HG03095 (cell line): ENCODE results near the gene PALLD.

Experiments used
- ATAC-seq: cut with Tn5 transposase; IDR thresholded peaks from one replicate; pipeline ENCODE4 v1.9.1; 2021; ENCODE audit warnings: moderate library complexity; ENCODE audit not compliant: unreplicated experiment

Gene PALLD

DNA sequence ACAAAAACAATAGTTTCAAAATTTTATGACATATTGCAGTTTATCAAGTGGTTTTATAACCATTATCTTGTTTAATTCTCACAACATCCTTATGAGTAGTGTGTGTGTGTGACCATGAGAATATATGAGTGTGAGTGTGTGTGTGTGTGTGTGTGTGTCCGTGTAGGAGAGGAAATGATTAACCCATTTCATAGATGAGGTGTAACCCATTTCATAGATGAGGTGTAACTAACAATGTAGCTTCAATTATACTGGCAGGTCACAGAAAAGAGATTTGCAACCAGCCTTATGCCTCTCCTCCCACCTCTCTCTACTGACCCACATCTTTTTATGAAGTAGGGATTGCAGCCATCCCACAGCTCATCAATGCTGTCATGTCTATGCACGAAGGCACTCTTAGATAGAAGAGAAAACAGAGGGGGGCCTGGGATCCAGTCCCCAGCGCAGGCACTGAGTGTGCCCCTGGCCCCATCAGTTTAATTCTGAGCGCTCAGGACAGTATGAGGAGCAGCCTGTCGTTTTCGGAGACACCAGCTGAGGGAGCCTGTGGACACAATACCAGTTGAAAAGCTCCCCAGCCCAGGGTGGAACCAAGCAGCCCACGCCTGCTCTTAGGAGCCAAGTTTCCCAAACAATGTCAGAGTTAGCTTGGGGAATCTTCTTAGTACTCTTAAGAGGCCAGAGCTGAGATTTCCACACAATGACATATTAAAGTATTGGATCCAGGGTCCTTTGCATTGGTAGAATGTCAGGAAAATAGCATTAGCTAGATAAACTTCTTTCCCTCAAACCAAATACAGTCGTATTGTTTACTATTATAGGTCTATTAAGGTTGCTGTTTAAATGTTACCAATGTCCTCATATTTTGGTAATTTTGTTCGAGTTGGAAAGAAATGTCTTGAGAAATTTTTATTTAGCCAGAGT, 88.6 kb downstream of the PALLD start:
- ATAC-seq, result peak; percentile 77

DNA sequence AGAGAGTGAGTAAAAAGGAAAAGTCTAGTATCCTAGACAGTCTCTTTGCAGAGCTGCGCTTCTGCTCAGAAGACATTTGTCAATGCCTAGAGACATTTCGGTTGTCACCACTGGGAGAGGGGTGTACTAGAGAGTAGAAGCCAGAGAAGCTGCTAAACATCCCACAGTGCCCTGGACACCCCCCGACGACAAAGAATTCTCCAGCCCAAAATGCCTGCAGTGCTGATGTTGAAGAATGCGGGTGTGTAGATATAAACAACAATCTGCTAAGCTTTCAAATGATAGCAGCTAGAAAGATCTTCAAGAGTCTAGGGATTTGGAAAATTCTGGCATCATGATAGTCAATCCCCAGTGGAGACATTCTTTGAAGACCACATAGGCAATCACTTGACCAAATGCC, 90.1 kb downstream of the PALLD start:
- no peak for ATAC-seq

DNA sequence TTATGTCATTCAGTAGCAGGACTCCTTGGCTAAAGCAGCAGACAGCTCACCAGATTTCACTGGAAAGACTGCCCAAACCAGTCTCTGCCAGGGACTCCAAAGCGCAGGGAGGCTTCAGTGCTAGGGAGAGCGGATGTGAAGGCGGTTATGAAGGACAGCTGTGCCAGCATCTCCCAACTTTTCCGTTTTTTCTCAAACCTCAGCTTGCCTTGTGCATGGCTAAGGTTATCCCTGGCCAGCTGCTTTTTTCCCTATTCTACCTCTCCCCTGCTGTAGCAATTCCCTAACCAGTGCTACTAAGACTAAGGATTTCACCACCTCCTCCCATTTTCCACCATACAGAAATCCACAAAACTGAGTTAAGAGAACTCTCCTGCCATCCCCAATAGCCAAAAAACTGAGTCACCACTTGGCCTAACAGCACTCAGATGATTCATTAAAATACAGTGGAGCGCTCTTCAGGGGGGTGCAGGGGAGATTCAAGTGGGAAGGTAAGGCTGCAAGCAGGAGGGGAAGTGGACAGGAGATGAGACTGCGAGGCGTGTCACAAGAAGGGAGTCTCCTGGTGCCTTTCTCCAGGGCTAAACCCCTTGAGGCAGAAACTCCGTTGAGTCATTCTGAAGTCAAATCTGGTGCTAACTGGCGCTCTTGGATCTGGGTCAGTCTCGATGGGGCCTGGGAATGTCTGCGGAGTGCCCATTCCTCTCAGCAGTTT, 90.7 kb downstream of the PALLD start:
- no peak for ATAC-seq

DNA sequence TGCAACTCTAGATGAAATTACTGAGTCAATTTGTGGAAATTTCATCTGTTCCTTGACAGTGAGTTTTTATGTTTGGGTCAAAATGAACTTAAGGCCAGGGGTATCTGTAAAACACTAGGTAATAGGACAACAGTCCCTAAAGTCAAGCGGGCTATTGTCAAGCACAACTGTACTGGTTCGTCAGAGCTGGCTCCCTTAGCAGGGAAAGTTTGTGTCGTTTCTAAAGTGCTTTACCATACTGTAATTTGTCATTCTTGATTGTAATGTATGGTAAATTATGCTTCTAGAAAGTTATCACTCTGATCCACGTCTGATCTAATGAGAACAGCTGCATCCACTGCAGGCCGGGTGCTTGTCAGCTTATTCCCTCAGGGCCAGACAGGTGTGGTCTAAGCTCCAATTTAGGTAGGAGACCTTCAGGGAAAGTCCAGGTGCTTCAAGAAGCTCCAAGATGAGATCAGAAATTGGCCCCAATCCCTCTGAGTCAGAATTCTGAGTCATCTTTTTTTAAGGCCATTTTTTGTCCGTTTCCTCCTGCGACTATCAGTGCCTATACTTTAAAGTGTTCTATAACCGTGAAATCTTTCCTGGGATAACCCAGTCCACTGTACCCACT, 92.2 kb downstream of the PALLD start:
- ATAC-seq, result no peak

DNA sequence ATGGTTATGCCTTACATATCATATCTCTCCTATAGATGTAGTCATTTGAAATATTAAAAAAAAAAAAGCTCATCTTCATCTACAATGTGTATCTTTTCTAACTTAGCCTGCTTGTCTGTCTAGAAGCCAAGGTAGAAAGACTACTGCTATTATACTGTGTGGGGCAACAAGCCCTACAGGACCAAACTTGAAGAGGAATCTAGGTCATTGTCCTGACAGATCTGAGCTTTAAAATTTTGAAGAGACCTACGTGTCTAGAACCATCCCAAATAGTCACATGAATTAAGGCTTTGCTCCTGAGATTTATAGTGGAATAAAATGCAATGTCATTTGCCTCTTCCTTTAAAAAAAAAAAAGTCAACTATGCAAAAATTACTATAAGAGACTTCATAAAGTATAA, 95.8 kb downstream of the PALLD start:
- no peak for ATAC-seq

DNA sequence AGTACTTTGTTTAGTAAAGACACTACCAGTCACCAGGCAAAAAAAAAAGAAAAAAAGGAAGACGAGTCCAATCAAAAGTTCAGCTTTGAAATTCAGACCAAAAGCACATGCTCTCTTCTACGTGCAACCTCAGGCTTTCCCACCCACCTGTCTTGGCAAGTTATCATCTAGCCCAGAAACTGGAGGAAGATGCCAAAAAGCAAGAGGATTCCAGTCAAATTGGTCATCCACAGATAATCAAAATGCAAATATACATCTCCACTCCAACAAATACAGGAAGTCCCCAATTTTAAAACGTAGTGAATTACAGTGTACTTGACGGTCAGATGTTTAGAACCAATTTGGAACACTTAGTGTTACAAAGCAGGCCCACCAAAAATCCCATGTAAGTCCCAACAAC, 96.5 kb downstream of the PALLD start:
- no peak for ATAC-seq

DNA sequence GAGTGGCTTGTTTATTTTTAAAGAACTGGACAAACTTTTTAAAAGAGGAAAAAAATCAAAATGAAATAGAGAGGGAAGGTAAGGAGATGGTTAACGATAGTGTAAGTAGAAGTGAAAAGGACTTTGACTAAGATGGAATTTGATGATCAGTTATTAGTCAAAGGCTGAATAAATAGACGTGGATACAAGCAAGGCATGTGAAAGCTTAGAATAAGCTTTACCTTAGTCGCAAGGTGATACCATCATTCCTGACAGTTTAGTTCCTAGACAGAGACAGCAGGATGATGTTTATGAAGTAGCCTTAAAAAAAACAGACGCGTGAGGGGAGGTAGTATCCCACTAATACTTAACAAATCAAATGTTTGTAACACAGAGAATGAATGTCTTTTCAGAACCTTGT, 97.3 kb downstream of the PALLD start:
- ATAC-seq, result no peak

GRCh38 chr4:168598191-168598590, 101.3 kb downstream of the PALLD start:
- no peak for ATAC-seq

DNA sequence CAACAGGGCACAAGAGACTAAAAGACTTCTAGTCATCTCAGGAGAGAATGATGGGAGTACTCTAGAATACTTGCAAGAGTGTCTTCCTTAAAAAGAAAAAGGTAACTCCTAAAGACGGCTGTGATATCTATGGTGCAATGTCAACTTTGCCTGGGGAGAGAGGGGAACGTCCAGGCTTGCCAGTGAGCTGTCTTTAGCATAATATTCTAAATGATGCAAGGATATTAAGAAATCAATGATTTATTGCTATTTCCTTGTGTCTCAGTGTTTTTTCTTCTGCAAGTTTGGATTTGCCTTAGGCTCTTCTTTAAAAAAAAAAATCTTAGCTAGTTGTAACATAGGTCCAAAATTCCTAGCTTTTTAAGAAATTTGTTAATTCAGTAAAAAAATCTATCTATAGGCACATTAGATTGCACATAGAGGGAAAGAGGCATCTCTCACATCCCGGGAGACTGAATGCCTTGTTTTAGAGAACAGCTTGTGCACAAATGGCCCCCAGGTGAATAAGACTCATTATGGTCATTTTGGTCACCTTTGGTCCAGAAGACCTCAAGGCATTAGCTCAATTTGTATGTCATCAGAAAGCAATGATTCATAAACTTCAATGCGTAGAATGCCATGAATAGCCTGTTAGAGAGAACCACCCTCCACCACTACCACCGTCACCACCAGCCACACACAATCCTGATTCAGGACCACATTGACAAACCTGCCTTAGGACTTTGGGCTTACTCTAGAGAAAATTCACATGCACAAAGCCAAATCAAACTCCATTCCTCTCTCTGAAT, 104.1 kb downstream of the PALLD start:
- no peak for ATAC-seq

DNA sequence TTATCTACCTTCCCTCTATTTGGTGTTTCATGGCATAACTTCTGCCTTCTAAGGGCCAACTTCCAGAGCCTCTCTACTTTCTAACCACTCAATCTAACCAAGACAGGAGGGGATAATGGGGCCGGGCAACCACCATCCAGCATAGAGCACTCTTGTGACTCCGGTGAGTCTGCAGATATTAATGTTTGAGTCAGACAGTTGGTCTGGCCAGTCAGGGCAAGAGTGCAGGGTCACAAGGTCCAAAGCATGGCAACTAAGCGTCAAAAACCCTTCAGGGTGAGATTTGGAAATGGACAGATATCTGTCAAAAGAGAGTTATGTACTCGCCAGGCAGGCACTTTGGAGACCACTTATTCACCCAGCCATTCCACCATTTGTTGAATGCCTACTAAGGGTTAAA, 105.0 kb downstream of the PALLD start:
- ATAC-seq, result no peak

GRCh38 chr4:168604496-168605373, 107.9 kb downstream of the PALLD start:
- ATAC-seq, result no peak

GRCh38 chr4:168605411-168605810, 108.6 kb downstream of the PALLD start:
- ATAC-seq, result no peak

DNA sequence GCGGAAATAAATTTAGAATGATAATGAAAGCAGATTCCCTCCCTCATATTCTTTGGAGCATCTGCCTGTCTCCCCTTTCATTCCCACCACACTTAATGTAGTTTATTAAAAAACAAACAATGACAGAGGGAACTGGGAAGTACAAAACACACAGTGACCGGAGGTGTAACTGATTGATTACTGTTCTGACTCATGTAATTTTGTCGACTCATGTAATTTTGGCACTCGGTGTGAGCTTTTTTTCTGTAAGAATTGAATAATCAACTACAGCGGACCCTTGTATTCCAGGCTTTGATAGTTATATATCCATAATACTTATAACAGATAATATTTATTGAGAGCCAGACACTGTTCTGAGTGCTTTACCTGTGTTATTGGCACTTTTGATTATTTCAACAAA, 110.4 kb downstream of the PALLD start:
- ATAC-seq, result no peak

DNA sequence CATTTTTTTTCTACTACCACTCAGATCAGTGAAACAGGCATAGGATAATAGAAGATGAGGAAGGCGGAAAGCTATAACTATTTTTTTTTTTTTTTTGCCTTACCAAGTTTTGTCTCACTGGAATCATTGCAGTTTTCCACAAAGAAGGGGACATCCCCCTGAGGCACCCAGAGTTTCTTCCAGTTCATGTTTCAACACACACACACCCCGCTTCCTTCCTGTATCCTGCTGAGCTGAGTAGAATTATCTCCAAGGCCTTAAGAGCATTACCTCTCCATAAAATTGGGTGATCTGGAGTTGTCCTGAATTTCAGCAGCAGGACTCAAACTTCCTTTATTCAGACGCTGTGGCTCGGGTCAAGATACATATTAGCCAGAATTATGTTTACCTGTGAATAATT, 111.9 kb downstream of the PALLD start:
- ATAC-seq, result no peak

DNA sequence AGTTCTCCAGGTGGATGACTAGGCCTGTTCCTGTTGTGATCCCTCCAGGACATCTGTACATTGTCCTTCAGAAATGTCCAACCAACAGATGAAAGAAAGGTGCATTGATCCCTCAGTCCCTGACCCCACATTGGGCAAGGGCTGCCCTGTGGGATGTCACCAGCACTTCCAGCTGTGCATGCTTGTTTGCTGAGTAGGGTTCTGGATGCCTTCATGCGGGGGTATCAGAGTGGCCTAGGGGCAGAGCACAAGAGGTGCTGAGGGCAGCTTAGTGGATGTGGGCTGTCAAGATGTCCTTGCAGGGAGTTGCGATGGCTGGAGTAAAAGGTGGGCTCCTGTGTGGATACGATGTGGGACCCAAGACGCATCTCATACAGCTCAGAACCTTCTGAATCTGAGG, 112.5 kb downstream of the PALLD start:
- no peak for ATAC-seq

DNA sequence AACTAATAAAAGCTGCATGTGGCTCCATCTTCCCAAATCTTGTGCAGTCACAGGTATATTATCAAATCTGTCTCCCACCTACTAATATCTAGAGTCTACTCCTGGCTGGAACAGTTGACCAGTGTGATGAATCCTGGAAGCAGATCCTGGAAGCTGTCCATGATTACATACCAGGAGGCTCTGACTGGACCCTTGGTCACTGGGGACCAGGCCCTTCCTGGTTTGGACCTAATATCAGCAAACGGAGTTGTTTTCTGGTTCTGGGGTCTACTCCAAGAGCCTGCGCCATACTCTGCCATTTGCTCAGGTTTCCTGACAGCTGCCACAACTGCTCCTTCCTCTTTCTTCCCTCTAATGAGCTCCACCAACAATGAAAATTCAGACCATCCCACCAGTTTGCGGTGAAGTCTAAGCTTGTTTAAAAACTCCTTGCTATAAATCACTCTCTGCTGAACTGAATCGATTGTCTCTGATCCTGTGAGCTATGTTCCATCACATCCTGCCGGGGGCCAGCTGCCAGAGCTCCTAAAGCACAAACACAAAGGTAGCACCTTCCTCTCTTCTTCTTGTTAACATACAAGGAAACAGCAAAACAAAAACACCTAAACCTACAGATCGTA, 114.2 kb downstream of the PALLD start:
- no peak for ATAC-seq

DNA sequence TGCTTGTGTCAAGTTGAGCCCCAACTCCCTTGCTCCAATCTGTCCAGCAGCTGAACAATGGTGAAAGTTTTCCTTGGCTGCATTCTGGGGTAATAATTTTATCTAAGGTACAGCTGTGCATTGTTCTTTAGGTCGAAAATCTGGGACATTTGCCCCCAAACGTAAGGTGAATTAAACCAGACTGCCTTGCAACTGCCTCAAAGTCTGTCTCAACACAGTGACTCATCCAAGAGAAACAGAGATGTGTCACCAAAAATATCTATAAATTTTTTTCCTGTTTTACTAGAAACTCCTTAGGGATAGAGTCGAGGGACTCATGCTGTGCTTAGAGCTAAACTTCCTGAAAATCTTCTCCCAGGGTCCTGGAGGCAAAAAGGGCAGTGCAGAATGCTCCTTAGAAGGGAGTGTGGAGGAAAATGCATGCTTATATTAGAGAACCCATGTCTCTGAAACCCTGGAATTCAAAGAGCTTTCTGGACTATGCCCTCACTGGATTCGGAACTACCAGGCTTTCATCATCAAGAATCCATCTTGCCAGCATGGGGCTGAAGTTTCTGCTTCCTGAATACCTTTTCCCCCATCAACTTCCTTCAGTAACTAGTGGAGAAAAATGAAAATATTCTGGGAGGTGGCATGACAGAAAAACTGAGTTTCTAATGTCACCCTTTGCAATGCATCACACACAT, 115.7 kb downstream of the PALLD start:
- no peak for ATAC-seq

DNA sequence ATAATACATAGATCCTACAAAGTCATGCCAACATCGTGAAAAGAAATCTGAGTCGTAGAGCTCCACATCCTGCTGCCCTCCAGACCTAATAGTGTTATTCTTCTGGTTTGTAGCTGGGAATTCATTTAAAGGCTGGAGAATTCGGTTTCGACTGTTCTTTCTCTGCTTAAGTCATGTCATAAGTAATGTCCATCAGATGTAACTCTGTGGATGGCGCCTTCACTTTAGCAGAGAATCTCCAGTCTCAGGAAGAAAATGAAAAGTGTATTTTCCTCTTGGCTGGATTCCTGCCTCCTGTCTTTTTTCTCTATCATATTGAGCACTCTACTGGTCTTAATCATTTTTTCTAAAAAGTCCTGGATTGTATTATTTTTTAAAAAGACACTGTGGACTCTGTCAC, 117.0 kb downstream of the PALLD start:
- ATAC-seq, result no peak
